Measurements from ENCODE around the gene MGRN1. TPM values are rescaled to one million over a fixed set of nuclear protein-coding genes. Genes with fewer than 3 reads are reported as not detected.

Gene MGRN1
- total RNA-seq, 4 donors from 2014 or later, result 15.8 to 25.6 (median 22.0) TPM

DNA sequence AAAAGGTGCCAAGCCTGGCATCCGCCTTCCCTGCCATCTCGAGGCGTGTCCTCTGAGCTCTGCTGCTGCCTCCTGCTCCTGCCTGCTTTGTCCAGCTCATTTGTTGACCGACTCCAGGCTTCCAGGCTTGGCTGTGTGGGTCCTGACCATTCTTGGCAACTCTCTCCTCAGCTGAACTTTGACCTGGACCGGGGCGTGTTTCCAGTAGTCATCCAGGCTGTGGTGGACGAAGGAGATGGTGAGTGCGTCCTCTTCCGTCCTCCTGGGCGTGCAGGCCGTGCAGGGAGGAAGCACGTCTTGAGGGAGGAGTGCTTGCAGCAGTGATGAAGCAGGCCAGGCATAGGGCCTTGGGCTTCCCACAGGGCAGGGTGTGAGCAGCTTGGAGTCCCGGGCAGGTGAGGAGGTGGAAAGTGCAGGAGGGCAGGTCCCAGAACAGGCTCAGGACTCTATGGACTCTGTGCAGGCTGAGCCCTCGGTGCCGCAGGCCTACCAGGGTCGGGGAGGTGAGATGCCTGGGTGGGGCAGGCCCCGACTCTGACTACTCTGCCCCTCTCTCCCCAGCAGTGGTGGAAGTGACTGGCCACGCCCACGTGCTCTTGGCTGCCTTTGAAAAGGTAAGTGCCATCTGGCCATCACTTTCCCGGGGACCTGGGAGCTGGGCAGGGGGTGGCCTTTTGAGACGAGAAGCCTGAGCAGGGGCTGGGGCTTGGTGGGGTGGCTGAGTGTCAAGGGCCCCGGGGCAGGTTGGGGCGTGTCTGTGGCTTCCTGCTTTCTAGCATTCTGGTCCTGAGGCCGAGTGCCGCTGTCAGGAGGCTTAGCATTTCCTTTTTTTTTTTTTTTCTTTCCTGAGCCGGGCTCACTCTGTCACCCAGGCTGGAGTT, 40.2 kb downstream of the MGRN1 start:
- 28 to 85% methylated on average over 5 to 18 of the region's 26 CpGs for WGBS, 2 donors
- peaks cover 14 to 43% (median 15%) of the 10 kb centered on the region in 3 donors for H3K4me1 ChIP-seq
- intact Hi-C loops (cut with DNase I), result no loop called here
- H3K36me3 ChIP-seq, result peaks cover 22 to 89% (median 36%) of the 10 kb centered on the region in 3 donors
- TF ChIP-seq POLR2A (IDR thresholded peaks at IDR 0.05) (no peak), CTCF (IDR thresholded peaks at IDR 0.05) (no peak)
- peak overlapping the region; percentile 6 to 79 (median 62) for H3K27ac ChIP-seq
- H3K27me3 ChIP-seq, result no peaks in the 10 kb centered on the region
- no peak overlapping the region for H3K4me3 ChIP-seq
- no peaks in the 10 kb centered on the region for H3K9me3 ChIP-seq
- DNase-seq, result no peak

DNA sequence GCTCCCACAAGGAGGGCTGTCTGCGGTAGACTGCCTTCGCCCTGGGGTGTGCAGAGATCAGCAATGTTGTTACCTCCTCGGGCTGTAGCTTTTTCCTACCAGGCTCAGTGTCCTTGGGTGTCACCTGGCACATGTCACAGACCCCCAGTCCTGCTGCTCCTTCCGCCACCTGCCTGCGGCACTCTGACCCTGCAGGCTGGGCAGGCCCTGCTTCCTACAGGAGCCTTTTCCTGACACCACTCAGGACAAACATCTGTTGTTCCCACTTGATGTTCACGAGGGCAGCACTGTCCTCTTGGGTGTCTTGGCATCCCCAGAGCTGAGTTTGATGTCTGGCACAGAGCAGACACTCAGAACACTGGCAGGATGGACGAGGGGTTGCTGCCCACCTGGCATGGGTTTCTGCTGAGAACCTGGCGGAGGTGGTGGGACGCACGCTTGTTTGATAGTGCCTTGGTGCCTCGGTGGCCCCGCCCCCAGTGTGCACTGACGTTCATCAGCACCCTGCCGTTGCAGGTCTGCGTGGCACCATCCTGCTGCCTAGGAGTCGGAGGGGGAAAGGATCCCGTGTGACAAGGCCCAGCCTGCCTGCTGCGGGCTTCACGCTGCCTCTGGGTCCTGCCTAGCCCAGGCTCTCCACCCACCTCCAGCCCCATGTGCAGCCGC, 42.0 kb downstream of the MGRN1 start:
- DNase-seq, result no peak
- H3K27me3 ChIP-seq, result no peaks in the 10 kb centered on the region
- no peaks in the 10 kb centered on the region for H3K9me3 ChIP-seq
- 80 to 96% methylated on average over 4 to 5 of the region's 20 CpGs for WGBS, 2 donors
- no peak overlapping the region for H3K27ac ChIP-seq
- TF ChIP-seq POLR2A (IDR thresholded peaks at IDR 0.05) (no peak), CTCF (IDR thresholded peaks at IDR 0.05) (no peak)
- intact Hi-C loops (cut with DNase I), result no loop called here
- no peak overlapping the region for H3K4me3 ChIP-seq
- peaks cover 14 to 24% (median 15%) of the 10 kb centered on the region in 3 donors for H3K4me1 ChIP-seq
- peaks cover 22 to 92% (median 36%) of the 10 kb centered on the region in 3 donors for H3K36me3 ChIP-seq

DNA sequence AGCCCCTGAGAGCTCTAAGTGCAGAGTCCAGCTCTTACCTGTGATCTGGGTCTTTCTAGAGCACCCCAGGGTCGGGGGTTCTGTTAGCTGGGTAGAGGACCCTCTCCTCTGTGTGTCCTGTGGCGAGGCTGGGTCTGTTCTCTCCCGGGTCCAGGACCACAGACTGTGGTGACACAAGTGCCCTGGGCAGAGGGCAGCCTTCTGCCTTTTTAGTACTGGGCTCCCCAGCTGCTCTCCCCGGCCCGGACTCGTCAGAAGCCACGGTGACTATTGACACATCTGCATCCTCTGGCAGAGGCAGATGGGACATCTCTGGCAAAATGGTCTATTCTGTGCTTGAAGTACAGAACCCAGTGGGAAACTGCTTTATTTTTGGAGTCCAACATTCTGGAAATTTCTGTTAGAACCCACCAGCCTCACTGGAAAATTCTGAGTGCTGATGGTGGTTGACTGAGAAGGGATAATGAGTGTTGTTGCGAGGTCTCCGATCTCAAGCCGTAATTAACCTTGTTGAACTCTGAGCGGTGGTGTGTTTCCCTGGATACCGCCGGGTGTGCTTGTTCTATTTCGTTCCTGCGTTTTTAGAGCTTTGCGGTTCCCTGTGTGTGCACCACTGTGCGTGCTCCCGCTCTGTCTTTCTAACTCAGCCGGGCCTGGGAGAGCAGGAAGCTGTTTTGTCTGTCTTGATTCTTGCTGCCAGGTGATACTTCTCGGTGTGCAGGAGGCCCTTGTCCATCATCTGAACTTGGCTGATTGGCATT, 42.8 kb downstream of the MGRN1 start:
- Histone ChIP-seq H3K36me3 (peaks cover 22 to 98% (median 36%) of the 10 kb centered on the region in 3 donors), H3K4me3 (no peak overlapping the region), H3K27me3 (no peaks in the 10 kb centered on the region), H3K4me1 (peaks cover 14 to 21% (median 15%) of the 10 kb centered on the region in 3 donors), H3K27ac (no peak overlapping the region), H3K9me3 (no peaks in the 10 kb centered on the region)
- 90 to 95% methylated on average over 12 to 17 of the region's 20 CpGs for WGBS, 2 donors
- DNase-seq, result no peak
- no peak for TF ChIP-seq POLR2A (IDR thresholded peaks at IDR 0.05)
- TF ChIP-seq CTCF (IDR thresholded peaks at IDR 0.05), result no peak
- intact Hi-C loops (cut with DNase I), result no loop called here

DNA sequence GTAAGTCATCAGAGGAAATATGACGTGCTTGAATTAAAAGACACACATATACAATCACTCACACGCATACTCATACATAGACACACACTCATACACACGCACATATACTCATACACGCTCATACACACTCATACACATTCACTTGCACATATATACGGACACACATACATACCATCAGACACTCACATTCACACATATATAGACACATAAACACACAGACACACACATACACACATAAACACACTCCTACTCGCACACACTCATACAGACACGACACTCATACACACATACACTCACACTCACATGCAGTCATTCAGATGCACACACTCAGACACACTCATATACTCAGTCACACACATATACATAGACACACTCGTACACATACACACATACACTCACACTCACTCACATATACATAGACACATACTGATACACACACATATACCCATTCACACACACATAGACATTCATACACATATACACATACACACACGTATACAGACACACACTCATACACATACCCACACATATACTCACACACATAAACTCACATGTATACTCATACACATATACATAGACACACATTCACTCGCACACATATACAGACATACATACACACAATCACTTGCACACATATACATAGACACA, 43.8 kb downstream of the MGRN1 start:
- H3K27ac ChIP-seq, result no peak overlapping the region

More for the DNA sequence above, 43.8 kb downstream of the MGRN1 start:
- Histone ChIP-seq H3K4me3 (no peak overlapping the region), H3K4me1 (peaks cover 14 to 21% (median 15%) of the 10 kb centered on the region in 3 donors), H3K9me3 (no peaks in the 10 kb centered on the region), H3K27me3 (no peaks in the 10 kb centered on the region), H3K36me3 (peaks cover 25 to 100% (median 36%) of the 10 kb centered on the region in 3 donors)
- 93 to 97% methylated on average over 10 of the region's 10 CpGs for WGBS, 2 donors
- intact Hi-C loops (cut with DNase I), result no loop called here
- DNase-seq, result no peak
- TF ChIP-seq POLR2A (IDR thresholded peaks at IDR 0.05) (no peak), CTCF (IDR thresholded peaks at IDR 0.05) (no peak)
